Epithelial cell of esophagus (primary cell): ENCODE data around the gene CEP72.

Experiments
- DNase-seq: peaks from one replicate; pipeline ENCODE4 v3.0.0; 2010; ENCODE audit warnings: low read depth
- H3K4me3 ChIP-seq: 2 replicates; pipeline ENCODE4 v1.5.1; 2011; ENCODE audit warnings: mild to moderate bottlenecking, low read length, control low read depth
- TF ChIP-seq, protein P1 (sequence below): IDR thresholded peaks from 2 replicates; pipeline ENCODE4 v1.5.1; 2011; ENCODE audit warnings: low read depth, mild to moderate bottlenecking, low read length, control low read depth, inconsistent platforms; ENCODE audit not compliant: insufficient read depth; ENCODE audit errors: missing control alignments

The CEP72 gene

DNA sequence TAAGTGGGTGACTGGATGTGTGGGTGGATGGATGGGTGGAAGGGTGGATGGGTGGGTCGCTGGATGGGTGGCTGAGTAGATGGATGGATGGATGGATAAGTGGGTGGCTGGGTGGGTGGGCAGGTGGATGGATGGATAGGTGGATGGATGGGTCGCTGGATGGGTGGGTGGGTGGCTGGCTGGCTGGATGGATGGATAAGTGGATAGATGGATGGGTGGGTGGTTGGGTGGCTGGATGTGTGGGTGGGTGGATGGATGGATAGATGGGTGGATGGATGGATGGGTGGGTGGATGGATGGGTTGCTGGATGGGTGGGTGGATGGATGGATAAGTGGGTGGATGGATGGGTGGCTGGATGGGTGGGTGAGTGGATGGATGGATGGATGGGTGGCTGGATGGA is 27.3 kb upstream of the CEP72 start:
- TF ChIP-seq, protein P1, sequence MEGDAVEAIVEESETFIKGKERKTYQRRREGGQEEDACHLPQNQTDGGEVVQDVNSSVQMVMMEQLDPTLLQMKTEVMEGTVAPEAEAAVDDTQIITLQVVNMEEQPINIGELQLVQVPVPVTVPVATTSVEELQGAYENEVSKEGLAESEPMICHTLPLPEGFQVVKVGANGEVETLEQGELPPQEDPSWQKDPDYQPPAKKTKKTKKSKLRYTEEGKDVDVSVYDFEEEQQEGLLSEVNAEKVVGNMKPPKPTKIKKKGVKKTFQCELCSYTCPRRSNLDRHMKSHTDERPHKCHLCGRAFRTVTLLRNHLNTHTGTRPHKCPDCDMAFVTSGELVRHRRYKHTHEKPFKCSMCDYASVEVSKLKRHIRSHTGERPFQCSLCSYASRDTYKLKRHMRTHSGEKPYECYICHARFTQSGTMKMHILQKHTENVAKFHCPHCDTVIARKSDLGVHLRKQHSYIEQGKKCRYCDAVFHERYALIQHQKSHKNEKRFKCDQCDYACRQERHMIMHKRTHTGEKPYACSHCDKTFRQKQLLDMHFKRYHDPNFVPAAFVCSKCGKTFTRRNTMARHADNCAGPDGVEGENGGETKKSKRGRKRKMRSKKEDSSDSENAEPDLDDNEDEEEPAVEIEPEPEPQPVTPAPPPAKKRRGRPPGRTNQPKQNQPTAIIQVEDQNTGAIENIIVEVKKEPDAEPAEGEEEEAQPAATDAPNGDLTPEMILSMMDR, result no peak
- no peak for DNase-seq
- no peak overlapping the region for H3K4me3 ChIP-seq

DNA sequence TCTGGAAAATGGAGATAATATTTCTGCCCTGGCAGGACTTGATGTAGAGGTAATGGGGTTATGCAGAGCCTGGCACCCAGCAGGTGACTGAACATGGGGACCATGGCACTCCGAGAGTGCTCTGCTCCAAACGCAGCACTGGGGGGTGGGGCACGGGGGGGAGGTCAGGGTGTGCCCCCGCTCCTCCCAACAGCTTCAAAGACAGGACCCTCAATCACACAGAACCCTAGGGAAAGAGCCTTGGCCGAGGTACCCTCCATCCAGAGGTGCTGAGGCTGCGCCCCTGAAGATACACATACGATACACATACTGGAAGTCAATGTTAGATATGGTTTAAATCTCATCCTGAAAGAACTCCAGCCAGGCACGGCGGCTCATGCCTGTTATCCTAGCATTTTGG is 26.6 kb upstream of the CEP72 start:
- H3K4me3 ChIP-seq, result no peak overlapping the region
- TF ChIP-seq, protein P1, result no peak
- DNase-seq, result no peak

- TF ChIP-seq, protein P1, result no peak
- no peak overlapping the region for H3K4me3 ChIP-seq
- no peak for DNase-seq
These were observed 26.0 kb upstream of the CEP72 start for GRCh38 chr5:585962-586628.

- no peak overlapping the region for H3K4me3 ChIP-seq
- DNase-seq, result no peak
- TF ChIP-seq, protein P1, result peak; percentile 13
These were observed 25.3 kb upstream of the CEP72 start for GRCh38 chr5:586751-587285.

DNA sequence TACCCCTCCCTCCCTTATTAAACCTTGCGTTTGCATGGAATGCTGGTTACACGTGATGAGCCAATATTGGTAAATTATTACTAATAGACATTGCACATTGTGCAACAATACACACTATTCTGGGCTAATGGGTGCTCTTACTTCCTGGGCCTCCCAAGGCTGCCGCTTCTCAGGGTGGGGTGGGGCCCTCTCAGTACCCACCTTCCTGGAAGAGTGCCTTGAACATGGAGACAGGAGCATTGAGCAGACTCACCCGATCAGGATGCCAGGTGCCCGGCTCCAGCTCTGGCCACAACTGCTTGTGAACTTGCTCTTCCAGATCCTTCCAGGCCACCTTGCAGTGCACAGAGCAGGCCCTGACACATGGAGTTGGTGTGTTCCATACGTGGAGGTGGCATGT is 24.7 kb upstream of the CEP72 start:
- TF ChIP-seq, protein P1, result no peak
- DNase-seq, result no peak
- no peak overlapping the region for H3K4me3 ChIP-seq

GRCh38 chr5:588406-588995 is 23.6 kb upstream of the CEP72 start:
- TF ChIP-seq, protein P1, result no peak
- H3K4me3 ChIP-seq, result no peak overlapping the region
- no peak for DNase-seq

- TF ChIP-seq, protein P1, result no peak
- H3K4me3 ChIP-seq, result no peak overlapping the region
- peak; percentile 5 for DNase-seq
These were observed 23.0 kb upstream of the CEP72 start for GRCh38 chr5:589173-589572.
